Keratinocyte (primary cell): ENCODE data around the gene ACADVL.

Experiments used
- CTCF ChIP-seq, 3 experiments: IDR thresholded peaks in 1 of 3; conservative IDR thresholded peaks in 1 of 3; optimal IDR thresholded peaks in 1 of 3; 2 replicates in 2 of 3; 3 replicates in 1 of 3; pipeline versions ENCODE3 to v1.5.1; 2011; ENCODE audit warnings: low read length in 3 of 3, mild to moderate bottlenecking in 3 of 3, moderate library complexity in 2 of 3, control low read depth in 1 of 3, inconsistent platforms in 1 of 3; ENCODE audit not compliant: insufficient read depth in 2 of 3; ENCODE audit errors: extremely low read depth in 1 of 3
- EZH2 ChIP-seq: IDR thresholded peaks from one replicate; pipeline ENCODE4 v1.6.1; 2012; ENCODE audit warnings: inconsistent platforms, mild to moderate bottlenecking, low read length, moderate library complexity

DNA sequence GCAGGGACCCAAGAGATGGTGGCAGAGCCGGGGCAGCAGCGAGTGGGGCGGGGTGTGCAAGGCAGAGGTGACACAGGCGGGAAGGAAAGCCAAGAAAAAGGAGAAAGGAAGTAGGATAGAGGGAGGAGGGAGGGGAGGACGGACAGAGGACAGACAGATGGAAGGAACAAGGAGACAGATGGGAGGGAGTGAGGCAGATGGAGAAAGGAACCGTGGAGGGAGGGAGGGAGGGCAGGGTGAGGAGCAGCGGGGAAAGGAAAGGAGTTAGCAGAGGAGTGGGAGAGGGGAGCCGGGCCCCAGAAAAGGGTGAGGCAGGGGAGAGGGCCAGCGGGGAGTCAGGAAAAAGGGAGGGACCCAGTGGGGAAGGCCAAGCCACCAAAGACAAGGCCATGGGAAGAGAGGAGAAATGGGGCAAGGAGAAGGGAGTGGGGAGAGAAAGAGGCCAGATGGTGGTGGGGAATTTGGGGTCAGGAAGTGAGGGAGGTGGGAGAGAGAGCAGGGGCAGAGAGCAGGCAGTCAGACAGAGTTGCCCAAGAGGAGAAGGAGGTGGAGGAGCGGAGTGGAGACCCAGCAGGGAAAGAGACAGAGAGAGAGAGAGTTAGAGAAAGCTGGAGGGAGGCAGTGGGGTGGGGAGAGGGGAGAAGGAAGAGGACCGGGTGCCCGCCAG is 27.3 kb upstream of the ACADVL start:
- no peak for TF ChIP-seq CTCF (optimal IDR thresholded peaks at IDR 0.05 in 1 of 3, IDR thresholded peaks at IDR 0.05 in 1 of 3, conservative IDR thresholded peaks at IDR 0.05 in 1 of 3; ENCODE audit: extremely low read depth in 1 of 3, insufficient read depth in 2 of 3, low read length in 3 of 3)
- no peak for TF ChIP-seq EZH2
